Gastrocnemius medialis (tissue), 4 donors: ENCODE measurements around the gene SLC44A1. TPM values are rescaled to one million over a fixed set of nuclear protein-coding genes. Genes with fewer than 3 reads are reported as not detected.

Experiments
- ATAC-seq, 2 donors: fragments of 150-250 bp; one replicate each; pipeline ENCODE4 v1.9.1; 2016
- DNase-seq, 2 donors: peaks; one replicate each; pipeline ENCODE4 v3.0.0-alpha.2; 2019
- H3K27ac ChIP-seq, 4 donors: fragments of 200-600 bp; sonication (generic); 1 replicate in 1 of 4; 2 replicates in 3 of 4; pipeline ENCODE4 v1.5.1; 2016 to 2018; ENCODE audit warnings: mild to moderate bottlenecking in 2 of 4, moderate library complexity in 1 of 4
- H3K27me3 ChIP-seq, 3 donors: fragments of 200-600 bp; sonication (generic) in 2 of 3; 1 replicate in 1 of 3; 2 replicates in 2 of 3; pipeline versions ENCODE4 v1.5.1 to v1.6.0; 2016 to 2019; ENCODE audit warnings: mild to moderate bottlenecking in 1 of 3, moderate library complexity in 1 of 3
- H3K36me3 ChIP-seq, 2 donors: fragments of 200-600 bp; sonication (generic) in 1 of 2; one replicate each; pipeline ENCODE4 v1.5.1; 2017 to 2018
- H3K4me1 ChIP-seq, 2 donors: fragments of 200-600 bp; sonication (generic) in 1 of 2; one replicate each; pipeline ENCODE4 v1.5.1; 2016 to 2017; ENCODE audit warnings: mild to moderate bottlenecking in 2 of 2
- H3K4me3 ChIP-seq, 4 donors: fragments of 200-600 bp; sonication (generic) in 3 of 4; 1 replicate in 1 of 4; 2 replicates in 3 of 4; pipeline ENCODE4 v1.5.1; 2016 to 2019; ENCODE audit warnings: mild to moderate bottlenecking in 2 of 4
- H3K9me3 ChIP-seq, 3 donors: fragments of 200-600 bp; sonication (generic) in 2 of 3; 1 replicate in 1 of 3; 2 replicates in 2 of 3; pipeline ENCODE4 v1.5.1; 2016 to 2019
- POLR2A ChIP-seq, 2 donors: fragments of 450-650 bp; IDR thresholded peaks; one replicate each; pipeline ENCODE4 v1.6.1; 2017; ENCODE audit warnings: antibody characterized with exemption in 2 of 2, mild to moderate bottlenecking in 2 of 2, moderate library complexity in 2 of 2
- in situ Hi-C, 4 donors: fragments of 200-750 bp; cut with MboI; loops; one replicate each; pipeline versions ENCODE4 v1.15.0 to v1.8.0; 2017; ENCODE audit warnings: low sequenced_read_pairs in 4 of 4
- intact Hi-C: fragments of 100-400 bp; cut with DNase I; formaldehyde crosslinking; loops from one replicate; pipeline ENCODE4 v1.15.1; 2023; ENCODE audit warnings: low total_unique reads
- total RNA-seq, 4 donors: library from RNA; depleted of rRNA; stranded (reverse); fragments of >200 nt; gene quantifications; one replicate each; pipeline versions ENCODE4 v1.1.0 to v1.2.3, GENCODE V29; 2016
- TF ChIP-seq, protein P1 (sequence below), 5 experiments: fragments of 450-650 bp in 3 of 5; fragments of 200-600 bp in 2 of 5; sonication (generic) in 2 of 5; IDR thresholded peaks in 4 of 5; conservative IDR thresholded peaks in 1 of 5; 1 replicate in 4 of 5; 2 replicates in 1 of 5; pipeline ENCODE4 v1.5.1; 2016 to 2019; ENCODE audit warnings: antibody characterized with exemption in 5 of 5, mild to moderate bottlenecking in 3 of 5, moderate library complexity in 3 of 5

Gene SLC44A1
- total RNA-seq, 4 donors from 2014 or later: 5.4 to 15.9 (median 11.3) TPM

DNA sequence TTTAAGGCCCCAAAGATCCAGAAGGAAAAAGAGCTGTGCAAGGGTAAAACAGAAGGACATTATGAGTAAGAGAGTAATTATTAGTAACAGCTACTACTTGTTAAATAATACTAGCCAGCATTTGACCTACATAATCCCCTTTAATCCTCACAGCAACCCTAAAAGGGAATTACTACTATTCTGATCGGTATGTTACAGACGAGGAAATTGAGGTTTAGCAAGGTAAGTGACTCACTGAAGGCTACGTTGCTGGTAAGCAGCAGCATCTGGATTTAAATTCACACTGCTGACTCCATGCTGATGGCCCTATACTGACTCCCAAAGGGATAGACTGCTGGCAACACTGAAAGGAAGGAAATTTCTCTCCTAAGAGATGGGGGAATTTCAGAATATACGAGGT, 199.7 kb downstream of the SLC44A1 start:
- ATAC-seq: peak; percentile 4 to 60
- in situ Hi-C loops: loop anchor here in 2 of 4 donors (25.0 kb wide), 2 partner anchors 243 to 268 kb away; partner anchors contain the start of gene TMEM38B (in 1 of the 2)
- H3K4me3 ChIP-seq: no peak overlapping the region
- no peaks in the 10 kb centered on the region for H3K9me3 ChIP-seq
- no peaks in the 10 kb centered on the region for H3K27me3 ChIP-seq
- H3K27ac ChIP-seq: peak overlapping the region; percentile 93 to 96 (median 95)
- peak in 1 of 2 donors; percentile 32 for DNase-seq
- H3K4me1 ChIP-seq: peaks cover 66 to 75% of the 10 kb centered on the region in 2 donors
- TF ChIP-seq POLR2A (IDR thresholded peaks at IDR 0.05): peak in 1 of 2 donors; percentile 24
- TF ChIP-seq, protein P1, sequence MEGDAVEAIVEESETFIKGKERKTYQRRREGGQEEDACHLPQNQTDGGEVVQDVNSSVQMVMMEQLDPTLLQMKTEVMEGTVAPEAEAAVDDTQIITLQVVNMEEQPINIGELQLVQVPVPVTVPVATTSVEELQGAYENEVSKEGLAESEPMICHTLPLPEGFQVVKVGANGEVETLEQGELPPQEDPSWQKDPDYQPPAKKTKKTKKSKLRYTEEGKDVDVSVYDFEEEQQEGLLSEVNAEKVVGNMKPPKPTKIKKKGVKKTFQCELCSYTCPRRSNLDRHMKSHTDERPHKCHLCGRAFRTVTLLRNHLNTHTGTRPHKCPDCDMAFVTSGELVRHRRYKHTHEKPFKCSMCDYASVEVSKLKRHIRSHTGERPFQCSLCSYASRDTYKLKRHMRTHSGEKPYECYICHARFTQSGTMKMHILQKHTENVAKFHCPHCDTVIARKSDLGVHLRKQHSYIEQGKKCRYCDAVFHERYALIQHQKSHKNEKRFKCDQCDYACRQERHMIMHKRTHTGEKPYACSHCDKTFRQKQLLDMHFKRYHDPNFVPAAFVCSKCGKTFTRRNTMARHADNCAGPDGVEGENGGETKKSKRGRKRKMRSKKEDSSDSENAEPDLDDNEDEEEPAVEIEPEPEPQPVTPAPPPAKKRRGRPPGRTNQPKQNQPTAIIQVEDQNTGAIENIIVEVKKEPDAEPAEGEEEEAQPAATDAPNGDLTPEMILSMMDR (IDR thresholded peaks at IDR 0.05 in 4 of 5, conservative IDR thresholded peaks at IDR 0.05 in 1 of 5): no peak
- intact Hi-C loops: loop anchor here (2.0 to 10.0 kb wide), 3 partner anchors 111 to 449 kb away; partner anchors contain the start of genes FKTN and TMEM38B
- no peaks in the 10 kb centered on the region for H3K36me3 ChIP-seq

GRCh38 chr9:105445203-105445881, 200.9 kb downstream of the SLC44A1 start:
- DNase-seq (peak; percentile 88 to 92), ATAC-seq (peak; percentile 67 to 75)
- intact Hi-C loops (loop anchor here (2.0 to 10.0 kb wide), 3 partner anchors 109 to 451 kb away; partner anchors contain the start of genes FKTN and TMEM38B), in situ Hi-C loops (loop anchor here in 2 of 4 donors (25.0 kb wide), 2 partner anchors 242 to 267 kb away; partner anchors contain the start of gene TMEM38B (in 1 of the 2))
- Histone ChIP-seq H3K27me3 (no peaks in the 10 kb centered on the region), H3K27ac (peak overlapping the region; percentile 93 to 96 (median 95)), H3K9me3 (no peaks in the 10 kb centered on the region), H3K36me3 (no peaks in the 10 kb centered on the region), H3K4me3 (peak overlapping the region in 2 of 4 donors; percentile 3 to 16), H3K4me1 (peaks cover 65 to 74% of the 10 kb centered on the region in 2 donors)
- TF ChIP-seq, protein P1 (IDR thresholded peaks at IDR 0.05 in 4 of 5, conservative IDR thresholded peaks at IDR 0.05 in 1 of 5): no peak
- peak in 1 of 2 donors; percentile 51 for TF ChIP-seq POLR2A (IDR thresholded peaks at IDR 0.05)

GRCh38 chr9:105447386-105447813, 202.9 kb downstream of the SLC44A1 start:
- Histone ChIP-seq H3K36me3 (no peaks in the 10 kb centered on the region), H3K27me3 (no peaks in the 10 kb centered on the region), H3K4me1 (peaks cover 51 to 61% of the 10 kb centered on the region in 2 donors), H3K4me3 (peak overlapping the region; percentile 70 to 94 (median 74)), H3K27ac (peak overlapping the region; percentile 93 to 96 (median 95)), H3K9me3 (no peaks in the 10 kb centered on the region)
- ATAC-seq: no peak
- TF ChIP-seq POLR2A (IDR thresholded peaks at IDR 0.05): no peak
- TF ChIP-seq, protein P1 (IDR thresholded peaks at IDR 0.05 in 4 of 5, conservative IDR thresholded peaks at IDR 0.05 in 1 of 5): peak in 1 of 5 experiments; percentile 5
- intact Hi-C loops: loop anchor here (10.0 kb wide), 2 partner anchors 107 to 453 kb away; partner anchors contain the start of gene FKTN
- in situ Hi-C loops: loop anchor here in 2 of 4 donors (25.0 kb wide), 2 partner anchors 240 to 265 kb away; partner anchors contain the start of gene TMEM38B (in 1 of the 2)
- DNase-seq: no peak

DNA sequence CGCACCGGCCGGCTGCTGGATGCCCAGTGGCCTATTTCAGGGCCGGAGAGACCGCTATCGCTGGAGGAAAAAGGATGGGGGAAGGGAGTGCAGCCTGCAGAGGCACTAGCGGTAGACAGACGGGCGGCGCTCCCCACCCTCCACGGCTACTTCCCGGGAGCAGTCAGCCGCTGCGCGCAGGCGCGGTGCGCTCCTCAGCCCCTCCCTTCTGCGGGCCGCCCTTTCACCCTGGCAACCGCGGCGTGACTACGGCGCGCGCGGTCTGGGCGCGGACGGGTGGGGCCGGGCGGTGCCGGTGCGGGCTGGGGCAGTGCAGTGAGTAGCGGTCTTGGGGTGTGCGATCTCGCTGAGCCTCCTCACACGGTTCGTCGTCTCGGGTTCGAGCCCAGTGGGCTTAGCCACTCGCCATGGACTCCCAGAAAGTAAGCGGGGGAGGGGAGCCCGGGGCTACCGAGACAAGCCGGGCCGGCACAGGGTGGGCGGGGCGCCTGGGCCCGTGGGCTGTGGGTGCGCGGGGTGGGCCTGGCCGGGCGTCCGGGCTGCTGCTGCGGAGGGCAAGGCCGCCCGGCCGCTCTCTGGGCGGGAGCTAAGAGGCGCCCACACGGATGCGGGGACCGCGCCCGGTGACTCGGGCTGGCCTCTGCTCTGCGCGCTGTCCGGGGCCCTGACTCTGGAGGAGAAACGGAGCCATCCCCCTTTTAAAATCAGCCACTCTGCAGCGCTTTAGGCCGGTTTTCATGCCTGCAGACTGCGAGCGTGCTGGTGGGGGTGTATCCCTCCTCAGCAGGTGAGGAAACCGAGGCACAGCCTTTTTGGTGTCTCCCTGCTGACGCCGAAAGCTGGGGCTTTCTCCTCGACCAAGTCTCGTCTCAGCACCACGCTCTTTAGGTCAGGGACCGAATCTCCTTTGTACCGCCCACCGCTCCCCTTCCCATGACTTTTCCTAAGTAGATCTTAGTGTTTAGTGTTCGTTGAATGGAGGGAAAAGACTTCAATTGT, 203.7 kb downstream of the SLC44A1 start, which contains the start of gene FSD1L:
TSS of gene FSD1L (plus strand) at position 221 of the 999 bp plus-strand sequence. CDS start at position 408, 187 bp downstream.
- Histone ChIP-seq H3K4me1 (peaks cover 49 to 60% of the 10 kb centered on the region in 2 donors), H3K4me3 (peak within 1 kb of the TSS; percentile 70 to 94 (median 74)), H3K36me3 (no peaks in the 10 kb centered on the region), H3K9me3 (no peaks in the 10 kb centered on the region), H3K27ac (peak within 1 kb of the TSS; percentile 93 to 96 (median 95)), H3K27me3 (no peaks in the 10 kb centered on the region)
- TF ChIP-seq POLR2A (IDR thresholded peaks at IDR 0.05): peak; percentile 86 to 97
- TF ChIP-seq, protein P1 (IDR thresholded peaks at IDR 0.05 in 4 of 5, conservative IDR thresholded peaks at IDR 0.05 in 1 of 5): peak in 2 of 5 experiments; percentile 8 to 32
- peak; percentile 57 to 66 for ATAC-seq
- peak; percentile 88 to 94 for DNase-seq
- intact Hi-C loops: loop anchor here (10.0 kb wide), 2 partner anchors 107 to 453 kb away; partner anchors contain the start of gene FKTN
- in situ Hi-C loops: loop anchor here in 2 of 4 donors (25.0 kb wide), 2 partner anchors 239 to 264 kb away; partner anchors contain the start of gene TMEM38B (in 1 of the 2)
